Measurements from ENCODE around the gene LGALS1.
"Not testable (repeated sequence)": the region's sequence is repeated elsewhere in the genome, so short reads cannot be mapped to it uniquely, and the experiment has no call there.

LGALS1 gene

GRCh38 chr22:37647317-37647716 is 28.1 kb upstream of the LGALS1 start:
- no peak for FAIRE-seq

GRCh38 chr22:37647928-37648327 is 27.5 kb upstream of the LGALS1 start:
- no peak for TF ChIP-seq POLR2A (IDR thresholded peaks at IDR 0.05; ENCODE audit: low read depth, low read length)
- FAIRE-seq = no peak
- DNase-seq (ENCODE audit: insufficient read length, low spot score) = peak; percentile 79

More at GRCh38 chr22:37647317-37647716, 28.1 kb upstream of the LGALS1 start:
- DNase-seq (ENCODE audit: insufficient read length, low spot score) = no peak
- no peak for TF ChIP-seq POLR2A (IDR thresholded peaks at IDR 0.05; ENCODE audit: low read depth, low read length)

GRCh38 chr22:37650463-37651136 is 24.8 kb upstream of the LGALS1 start:
- DNase-seq (ENCODE audit: insufficient read length, low spot score) (no peak), FAIRE-seq (no peak)
- TF ChIP-seq POLR2A (IDR thresholded peaks at IDR 0.05; ENCODE audit: low read depth, low read length) = no peak

- FAIRE-seq (no peak), DNase-seq (ENCODE audit: insufficient read length, low spot score) (no peak)
- no peak for TF ChIP-seq POLR2A (IDR thresholded peaks at IDR 0.05; ENCODE audit: low read depth, low read length)
Observed at GRCh38 chr22:37654563-37655251, 20.7 kb upstream of the LGALS1 start.

GRCh38 chr22:37655252-37655563 is 20.2 kb upstream of the LGALS1 start:
- FAIRE-seq = no peak
- TF ChIP-seq POLR2A (IDR thresholded peaks at IDR 0.05; ENCODE audit: low read depth, low read length) = no peak
- DNase-seq (ENCODE audit: insufficient read length, low spot score) = no peak

- not testable (repeated sequence) for DNase-seq (ENCODE audit: insufficient read length, low spot score); FAIRE-seq
Observed at GRCh38 chr22:37656583-37656982, 18.9 kb upstream of the LGALS1 start.

GRCh38 chr22:37657590-37658132 is 17.8 kb upstream of the LGALS1 start:
- TF ChIP-seq POLR2A (IDR thresholded peaks at IDR 0.05; ENCODE audit: low read depth, low read length) = no peak
- FAIRE-seq (no peak), DNase-seq (ENCODE audit: insufficient read length, low spot score) (peak; percentile 58)

GRCh38 chr22:37658133-37659065 is 17.0 kb upstream of the LGALS1 start, which contains the start of gene PDXP:
Gene PDXP (plus strand): TSS chr22:37658723. CDS start chr22:37658783, 60 bp downstream.
- FAIRE-seq = peak; percentile 61
- DNase-seq (ENCODE audit: insufficient read length, low spot score) = peak; percentile 97
- TF ChIP-seq POLR2A (IDR thresholded peaks at IDR 0.05; ENCODE audit: low read depth, low read length) = peak; percentile 70

- DNase-seq (ENCODE audit: insufficient read length, low spot score) (no peak), FAIRE-seq (no peak)
- no peak for TF ChIP-seq POLR2A (IDR thresholded peaks at IDR 0.05; ENCODE audit: low read depth, low read length)
Observed at GRCh38 chr22:37659066-37659896, 16.2 kb upstream of the LGALS1 start.

GRCh38 chr22:37659897-37660708 is 15.3 kb upstream of the LGALS1 start:
- TF ChIP-seq POLR2A (IDR thresholded peaks at IDR 0.05; ENCODE audit: low read depth, low read length) = no peak
- no peak for DNase-seq (ENCODE audit: insufficient read length, low spot score)
- no peak for FAIRE-seq

- FAIRE-seq = no peak
- DNase-seq (ENCODE audit: insufficient read length, low spot score) = no peak
- no peak for TF ChIP-seq POLR2A (IDR thresholded peaks at IDR 0.05; ENCODE audit: low read depth, low read length)
Observed at GRCh38 chr22:37660709-37661045, 14.8 kb upstream of the LGALS1 start.

- FAIRE-seq (no peak), DNase-seq (ENCODE audit: insufficient read length, low spot score) (no peak)
- TF ChIP-seq POLR2A (IDR thresholded peaks at IDR 0.05; ENCODE audit: low read depth, low read length) = no peak
Observed at GRCh38 chr22:37661160-37661924, 14.1 kb upstream of the LGALS1 start.
